ENCODE results near the gene ERP44. TPM values are rescaled to one million over a fixed set of nuclear protein-coding genes. Genes with fewer than 3 reads are reported as not detected.

ERP44 gene
- total RNA-seq, 1 donor from 2014 or later, result 18.3 TPM

GRCh38 chr9:99973455-99973854, 125.3 kb downstream of the ERP44 start:
- DNase-seq (ENCODE audit: low spot score in 2 of 2, unreplicated experiment in 2 of 2), result no peak
- H3K4me1 Mint-ChIP-seq, result no peaks in the 10 kb centered on the region
- peaks cover 31% of the 10 kb centered on the region for H3K36me3 Mint-ChIP-seq
- H3K27ac Mint-ChIP-seq, result no peak overlapping the region
- no peak overlapping the region for H3K4me3 Mint-ChIP-seq
- H3K9me3 Mint-ChIP-seq, result no peaks in the 10 kb centered on the region
- no peaks in the 10 kb centered on the region for H3K27me3 Mint-ChIP-seq (ENCODE audit: low read depth)
- TF ChIP-seq, protein P1, sequence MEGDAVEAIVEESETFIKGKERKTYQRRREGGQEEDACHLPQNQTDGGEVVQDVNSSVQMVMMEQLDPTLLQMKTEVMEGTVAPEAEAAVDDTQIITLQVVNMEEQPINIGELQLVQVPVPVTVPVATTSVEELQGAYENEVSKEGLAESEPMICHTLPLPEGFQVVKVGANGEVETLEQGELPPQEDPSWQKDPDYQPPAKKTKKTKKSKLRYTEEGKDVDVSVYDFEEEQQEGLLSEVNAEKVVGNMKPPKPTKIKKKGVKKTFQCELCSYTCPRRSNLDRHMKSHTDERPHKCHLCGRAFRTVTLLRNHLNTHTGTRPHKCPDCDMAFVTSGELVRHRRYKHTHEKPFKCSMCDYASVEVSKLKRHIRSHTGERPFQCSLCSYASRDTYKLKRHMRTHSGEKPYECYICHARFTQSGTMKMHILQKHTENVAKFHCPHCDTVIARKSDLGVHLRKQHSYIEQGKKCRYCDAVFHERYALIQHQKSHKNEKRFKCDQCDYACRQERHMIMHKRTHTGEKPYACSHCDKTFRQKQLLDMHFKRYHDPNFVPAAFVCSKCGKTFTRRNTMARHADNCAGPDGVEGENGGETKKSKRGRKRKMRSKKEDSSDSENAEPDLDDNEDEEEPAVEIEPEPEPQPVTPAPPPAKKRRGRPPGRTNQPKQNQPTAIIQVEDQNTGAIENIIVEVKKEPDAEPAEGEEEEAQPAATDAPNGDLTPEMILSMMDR (IDR thresholded peaks at IDR 0.05; ENCODE audit: unreplicated experiment), result no peak

GRCh38 chr9:99971410-99971809, 127.4 kb downstream of the ERP44 start:
- Mint-ChIP-seq H3K27me3 (ENCODE audit: low read depth) (no peaks in the 10 kb centered on the region), H3K4me1 (peaks cover 1% of the 10 kb centered on the region), H3K36me3 (peaks cover 32% of the 10 kb centered on the region), H3K27ac (no peak overlapping the region), H3K9me3 (no peaks in the 10 kb centered on the region), H3K4me3 (no peak overlapping the region)
- no peak for DNase-seq (ENCODE audit: low spot score in 2 of 2, unreplicated experiment in 2 of 2)
- TF ChIP-seq, protein P1 (IDR thresholded peaks at IDR 0.05; ENCODE audit: unreplicated experiment), result no peak

GRCh38 chr9:99970481-99970880, 128.3 kb downstream of the ERP44 start:
- peaks cover 32% of the 10 kb centered on the region for H3K36me3 Mint-ChIP-seq
- H3K4me1 Mint-ChIP-seq, result peaks cover 1% of the 10 kb centered on the region
- H3K9me3 Mint-ChIP-seq, result no peaks in the 10 kb centered on the region
- DNase-seq (ENCODE audit: low spot score in 2 of 2, unreplicated experiment in 2 of 2), result no peak
- H3K27me3 Mint-ChIP-seq (ENCODE audit: low read depth), result no peaks in the 10 kb centered on the region
- H3K4me3 Mint-ChIP-seq, result no peak overlapping the region
- TF ChIP-seq, protein P1 (IDR thresholded peaks at IDR 0.05; ENCODE audit: unreplicated experiment), result no peak
- H3K27ac Mint-ChIP-seq, result no peak overlapping the region

DNA sequence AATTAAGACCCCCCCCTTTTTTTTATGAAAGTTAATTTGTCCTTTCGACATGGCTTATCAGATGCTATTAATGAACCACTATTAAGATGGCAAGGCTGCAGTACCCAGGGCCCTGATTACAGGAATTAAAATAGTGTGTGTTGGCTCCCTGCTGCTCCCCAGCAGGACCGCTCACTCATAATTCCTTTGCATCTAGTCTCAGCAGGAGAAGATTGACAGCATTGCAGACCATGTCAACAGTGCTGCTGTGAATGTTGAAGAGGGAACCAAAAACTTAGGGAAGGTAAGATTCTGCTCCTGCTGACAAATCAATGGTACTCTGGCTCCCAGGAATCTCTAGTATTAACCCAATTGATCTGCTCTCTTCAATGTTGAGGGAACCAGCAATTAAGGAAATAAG, 131.3 kb downstream of the ERP44 start:
- H3K4me3 Mint-ChIP-seq, result no peak overlapping the region
- H3K9me3 Mint-ChIP-seq, result no peaks in the 10 kb centered on the region
- DNase-seq (ENCODE audit: low spot score in 2 of 2, unreplicated experiment in 2 of 2), result no peak
- no peak overlapping the region for H3K27ac Mint-ChIP-seq
- no peaks in the 10 kb centered on the region for H3K27me3 Mint-ChIP-seq (ENCODE audit: low read depth)
- peaks cover 4% of the 10 kb centered on the region for H3K4me1 Mint-ChIP-seq
- TF ChIP-seq, protein P1 (IDR thresholded peaks at IDR 0.05; ENCODE audit: unreplicated experiment), result no peak
- peaks cover 32% of the 10 kb centered on the region for H3K36me3 Mint-ChIP-seq

DNA sequence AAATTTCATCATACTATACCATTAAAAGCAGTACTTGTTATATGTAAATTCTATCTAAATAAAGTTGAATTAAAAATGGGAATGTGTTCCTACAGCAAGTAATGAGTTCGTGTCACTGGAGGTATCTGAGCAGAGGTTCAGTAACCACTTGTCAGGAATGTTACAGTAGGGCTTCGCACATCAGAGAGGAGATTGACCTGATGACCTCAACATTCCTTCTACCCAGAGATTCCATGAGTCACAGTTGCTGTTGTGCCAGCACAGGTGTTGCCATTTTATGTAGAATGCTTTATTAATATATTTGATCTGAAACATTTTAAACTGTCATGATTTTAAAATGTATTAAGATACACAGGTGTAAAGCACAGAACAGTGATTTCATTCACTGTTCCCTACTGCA, 132.1 kb downstream of the ERP44 start:
- Mint-ChIP-seq H3K36me3 (peaks cover 35% of the 10 kb centered on the region), H3K4me3 (no peak overlapping the region), H3K27me3 (ENCODE audit: low read depth) (no peaks in the 10 kb centered on the region), H3K9me3 (no peaks in the 10 kb centered on the region), H3K4me1 (peaks cover 4% of the 10 kb centered on the region), H3K27ac (no peak overlapping the region)
- no peak for DNase-seq (ENCODE audit: low spot score in 2 of 2, unreplicated experiment in 2 of 2)
- TF ChIP-seq, protein P1 (IDR thresholded peaks at IDR 0.05; ENCODE audit: unreplicated experiment), result no peak

- Mint-ChIP-seq H3K27ac (no peak overlapping the region), H3K4me3 (no peak overlapping the region), H3K9me3 (no peaks in the 10 kb centered on the region), H3K4me1 (peaks cover 4% of the 10 kb centered on the region), H3K27me3 (ENCODE audit: low read depth) (no peaks in the 10 kb centered on the region), H3K36me3 (peaks cover 42% of the 10 kb centered on the region)
- DNase-seq (ENCODE audit: low spot score in 2 of 2, unreplicated experiment in 2 of 2), result no peak
- TF ChIP-seq, protein P1 (IDR thresholded peaks at IDR 0.05; ENCODE audit: unreplicated experiment), result no peak
These were observed 132.8 kb downstream of the ERP44 start for GRCh38 chr9:99966001-99966400.
